PC-9 (cell line): ENCODE measurements around the gene SLC25A25. TPM values are rescaled to one million over a fixed set of nuclear protein-coding genes. Genes with fewer than 3 reads are reported as not detected.

Experiments used
- BruUV-seq: library from RNA; stranded (reverse); fragments of 400-500 nt; replicated peaks from 2 replicates; lab custom pipeline; 2021; lab: Mats Ljungman, UMichigan
- CTCF ChIA-PET: fragments of 300-600 bp; sonication (Branson Sonifier 250); formaldehyde crosslinking; loops from one replicate; lab custom pipeline; 2022; ENCODE audit warnings: antibody characterized with exemption; lab: Charles Lee
- POLR2A ChIA-PET: fragments of 300-600 bp; sonication (Branson Sonifier 250); formaldehyde crosslinking; loops from one replicate; lab custom pipeline; 2022; ENCODE audit warnings: antibody characterized with exemption; ENCODE audit not compliant: unreplicated experiment; lab: Charles Lee
- DNase-seq, 2 experiments: peaks; one replicate each; pipeline versions ENCODE4 v3.0.0 to v3.0.0-alpha.2; 2015 to 2022; ENCODE audit warnings: mixed read lengths in 1 of 2
- H2AFZ ChIP-seq: fragments of 200-600 bp; sonication (generic); 2 replicates; pipeline ENCODE4 v1.8.1; 2017; ENCODE audit warnings: antibody characterized with exemption
- H3F3A ChIP-seq: fragments of 200-600 bp; sonication (generic); 2 replicates; pipeline ENCODE4 v1.8.1; 2017; ENCODE audit warnings: antibody characterized with exemption, mild to moderate bottlenecking, low read depth; ENCODE audit not compliant: insufficient read depth
- H3K27ac ChIP-seq: fragments of 200-600 bp; sonication (generic); 2 replicates; pipeline ENCODE4 v1.6.1; 2016; ENCODE audit warnings: mixed run types
- H3K27me3 ChIP-seq: fragments of 200-600 bp; sonication (generic); 2 replicates; pipeline ENCODE4 v1.6.1; 2016; ENCODE audit warnings: low read depth, mixed run types; ENCODE audit not compliant: insufficient read depth
- H3K36me3 ChIP-seq: fragments of 200-600 bp; sonication (generic); 2 replicates; pipeline ENCODE4 v1.6.1; 2016; ENCODE audit warnings: low read depth, mixed run types
- H3K4me1 ChIP-seq: fragments of 200-600 bp; sonication (generic); replicated peaks from 2 replicates; pipeline ENCODE4 v1.6.1; 2016; ENCODE audit warnings: mixed run types; ENCODE audit not compliant: insufficient read depth
- H3K4me2 ChIP-seq: fragments of 200-600 bp; sonication (generic); 2 replicates; pipeline ENCODE4 v1.6.1; 2017; ENCODE audit warnings: mixed run types
- H3K4me3 ChIP-seq: fragments of 200-600 bp; sonication (generic); 2 replicates; pipeline ENCODE4 v1.6.1; 2016; ENCODE audit warnings: mixed run types
- H3K79me2 ChIP-seq: fragments of 200-600 bp; sonication (generic); 2 replicates; pipeline ENCODE4 v1.6.1; 2017; ENCODE audit warnings: low read depth, mixed run types
- H3K9me2 ChIP-seq: fragments of 200-600 bp; sonication (generic); 2 replicates; pipeline ENCODE4 v1.8.1; 2017; ENCODE audit warnings: mild to moderate bottlenecking; ENCODE audit not compliant: insufficient read depth
- H3K9me3 ChIP-seq: fragments of 200-600 bp; sonication (generic); 2 replicates; pipeline ENCODE4 v1.8.1; 2016; ENCODE audit warnings: low read depth; ENCODE audit not compliant: insufficient read depth
- H4K20me1 ChIP-seq: fragments of 200-600 bp; sonication (generic); 2 replicates; pipeline ENCODE4 v1.8.1; 2017; ENCODE audit not compliant: insufficient read depth
- CTCF ChIP-seq: fragments of 200-600 bp; sonication (generic); conservative IDR thresholded peaks from 2 replicates; pipeline ENCODE4 v1.6.1; 2017; ENCODE audit warnings: mixed run types, antibody characterized with exemption, mild to moderate bottlenecking, moderate library complexity
- EZH2 ChIP-seq: fragments of 200-600 bp; sonication (generic); IDR thresholded peaks from 2 replicates; pipeline ENCODE4 v1.8.0; 2017; ENCODE audit warnings: antibody characterized with exemption, low read depth
- intact Hi-C: fragments of 100-400 bp; cut with micrococcal nuclease; formaldehyde crosslinking; loops from one replicate; pipeline ENCODE4 v1.10.0; 2022; ENCODE audit not compliant: unreplicated experiment
- total RNA-seq: library from RNA; stranded (reverse); gene quantifications from 2 replicates; pipeline ENCODE4 v1.2.3, GENCODE V29; 2021

SLC25A25 gene
- total RNA-seq, 1 experiment from 2014 or later = 11.7 TPM

GRCh38 chr9:128106181-128106939 lies 38.3 kb downstream of the SLC25A25 start:
- ChIA-PET CTCF (interaction anchor here (0.6 to 2.0 kb wide), 2 partner anchors 12 to 63 kb away, joined by 3 to 7 read pairs; no protein-coding TSS in a partner anchor), POLR2A (interaction anchor here (0.6 to 0.7 kb wide), 2 partner anchors 28 to 366 kb away, joined by 4 to 5 read pairs; no protein-coding TSS in a partner anchor)
- Histone ChIP-seq H3K4me1 (no peaks in the 10 kb centered on the region), H3K4me2 (no peak overlapping the region), H3K36me3 (peaks cover 20% of the 10 kb centered on the region), H3K27ac (no peak overlapping the region), H3K9me3 (no peaks in the 10 kb centered on the region), H3K27me3 (no peaks in the 10 kb centered on the region), H3F3A (peaks cover 25% of the 10 kb centered on the region), H2AFZ (no peak overlapping the region), H3K79me2 (no peaks in the 10 kb centered on the region), H3K4me3 (no peak overlapping the region), H4K20me1 (no peaks in the 10 kb centered on the region; the same call in 1 of the 2 replicates), H3K9me2 (no peaks in the 10 kb centered on the region)
- BruUV-seq = no TSS peak
- intact Hi-C loops = no loop called here
- no peak for DNase-seq
- TF ChIP-seq CTCF (no peak), EZH2 (no peak)

- H3K36me3 ChIP-seq = peaks cover 20% of the 10 kb centered on the region
Observed at GRCh38 chr9:128106940-128107467, 39.0 kb downstream of the SLC25A25 start.

More at GRCh38 chr9:128106940-128107467, 39.0 kb downstream of the SLC25A25 start:
- no peak overlapping the region for H3K4me3 ChIP-seq
- H3K79me2 ChIP-seq = no peaks in the 10 kb centered on the region
- DNase-seq = no peak
- no TSS peak for BruUV-seq
- no peaks in the 10 kb centered on the region; the same call in 1 of the 2 replicates for H4K20me1 ChIP-seq
- no peak overlapping the region for H3K4me2 ChIP-seq
- H3F3A ChIP-seq = peaks cover 25% of the 10 kb centered on the region
- no peak overlapping the region for H3K27ac ChIP-seq
- H3K27me3 ChIP-seq = no peaks in the 10 kb centered on the region
- intact Hi-C loops = no loop called here
- no peaks in the 10 kb centered on the region for H3K4me1 ChIP-seq
- no peaks in the 10 kb centered on the region for H3K9me3 ChIP-seq
- no peak for TF ChIP-seq CTCF
- no peak for TF ChIP-seq EZH2
- no peaks in the 10 kb centered on the region for H3K9me2 ChIP-seq
- no peak overlapping the region for H2AFZ ChIP-seq
- POLR2A ChIA-PET = interaction anchor here (0.7 kb wide), 1 partner anchor 28 kb away, joined by 4 read pairs; no protein-coding TSS in a partner anchor
- CTCF ChIA-PET = interaction anchor here (2.0 kb wide), 1 partner anchor 11 kb away, joined by 7 read pairs; no protein-coding TSS in a partner anchor
